ENCODE data around the gene NUP160.
"Not testable (repeated sequence)": the region's sequence is repeated elsewhere in the genome, so short reads cannot be mapped to it uniquely, and the experiment has no call there.

Gene NUP160

GRCh38 chr11:47847892-47848699, at the start of gene NUP160:
Gene NUP160, minus strand, starts transcription at chr11:47848350. Its CDS starts 32 bp downstream, at chr11:47848318.
- peak; percentile 84 for DNase-seq
- in situ Hi-C loops (cut with MboI; ENCODE audit: low pct_unique_long_range_greater_than_20kb, low sequenced_read_pairs), result loop anchor here (25.0 kb wide), 2 partner anchors 111 to 211 kb away; partner anchors contain the start of gene MTCH2

- in situ Hi-C loops (cut with MboI; ENCODE audit: low pct_unique_long_range_greater_than_20kb, low sequenced_read_pairs), result no loop called here
Observed at GRCh38 chr11:47896199-47896598, 48.0 kb upstream of the NUP160 start.

GRCh38 chr11:47895035-47895434, 46.9 kb upstream of the NUP160 start:
- in situ Hi-C loops (cut with MboI; ENCODE audit: low pct_unique_long_range_greater_than_20kb, low sequenced_read_pairs), result no loop called here
- no peak for DNase-seq

More at GRCh38 chr11:47896199-47896598, 48.0 kb upstream of the NUP160 start:
- DNase-seq, result no peak

GRCh38 chr11:47892546-47893276, 44.6 kb upstream of the NUP160 start:
- DNase-seq; in situ Hi-C loops (cut with MboI; ENCODE audit: low pct_unique_long_range_greater_than_20kb, low sequenced_read_pairs): not testable (repeated sequence)

GRCh38 chr11:47891886-47892285, 43.7 kb upstream of the NUP160 start:
- no peak for DNase-seq
- in situ Hi-C loops (cut with MboI; ENCODE audit: low pct_unique_long_range_greater_than_20kb, low sequenced_read_pairs), result no loop called here

- DNase-seq, result peak; percentile 42
- in situ Hi-C loops (cut with MboI; ENCODE audit: low pct_unique_long_range_greater_than_20kb, low sequenced_read_pairs), result no loop called here
Observed at GRCh38 chr11:47889714-47890441, 41.7 kb upstream of the NUP160 start.

GRCh38 chr11:47887910-47888569, 39.9 kb upstream of the NUP160 start:
- DNase-seq, result no peak
- in situ Hi-C loops (cut with MboI; ENCODE audit: low pct_unique_long_range_greater_than_20kb, low sequenced_read_pairs), result no loop called here

- in situ Hi-C loops (cut with MboI; ENCODE audit: low pct_unique_long_range_greater_than_20kb, low sequenced_read_pairs), result no loop called here
- peak; percentile 53 for DNase-seq
Observed at GRCh38 chr11:47886096-47886495, 37.9 kb upstream of the NUP160 start.

GRCh38 chr11:47882437-47882836, 34.3 kb upstream of the NUP160 start:
- in situ Hi-C loops (cut with MboI; ENCODE audit: low pct_unique_long_range_greater_than_20kb, low sequenced_read_pairs), result not testable (repeated sequence)

GRCh38 chr11:47881145-47881544, 33.0 kb upstream of the NUP160 start:
- in situ Hi-C loops (cut with MboI; ENCODE audit: low pct_unique_long_range_greater_than_20kb, low sequenced_read_pairs), result no loop called here
- no peak for DNase-seq

More at GRCh38 chr11:47882437-47882836, 34.3 kb upstream of the NUP160 start:
- not testable (repeated sequence) for DNase-seq

GRCh38 chr11:47879259-47880158, 31.4 kb upstream of the NUP160 start:
- in situ Hi-C loops (cut with MboI; ENCODE audit: low pct_unique_long_range_greater_than_20kb, low sequenced_read_pairs), result no loop called here

GRCh38 chr11:47875858-47876257, 27.7 kb upstream of the NUP160 start:
- DNase-seq; in situ Hi-C loops (cut with MboI; ENCODE audit: low pct_unique_long_range_greater_than_20kb, low sequenced_read_pairs): not testable (repeated sequence)

More at GRCh38 chr11:47879259-47880158, 31.4 kb upstream of the NUP160 start:
- no peak for DNase-seq

GRCh38 chr11:47870404-47870803, 22.3 kb upstream of the NUP160 start:
- in situ Hi-C loops (cut with MboI; ENCODE audit: low pct_unique_long_range_greater_than_20kb, low sequenced_read_pairs), result no loop called here
- no peak for DNase-seq

- DNase-seq, result no peak
Observed at GRCh38 chr11:47869544-47870393, 21.6 kb upstream of the NUP160 start.

GRCh38 chr11:47867823-47868222, 19.7 kb upstream of the NUP160 start:
- no peak for DNase-seq
- in situ Hi-C loops (cut with MboI; ENCODE audit: low pct_unique_long_range_greater_than_20kb, low sequenced_read_pairs), result no loop called here

More at GRCh38 chr11:47869544-47870393, 21.6 kb upstream of the NUP160 start:
- in situ Hi-C loops (cut with MboI; ENCODE audit: low pct_unique_long_range_greater_than_20kb, low sequenced_read_pairs), result no loop called here

- in situ Hi-C loops (cut with MboI; ENCODE audit: low pct_unique_long_range_greater_than_20kb, low sequenced_read_pairs); DNase-seq: not testable (repeated sequence)
Observed at GRCh38 chr11:47866892-47867291, 18.7 kb upstream of the NUP160 start.

- in situ Hi-C loops (cut with MboI; ENCODE audit: low pct_unique_long_range_greater_than_20kb, low sequenced_read_pairs), result no loop called here
- DNase-seq, result no peak
Observed at GRCh38 chr11:47864901-47865300, 16.8 kb upstream of the NUP160 start.
